HuH-7.5 (cell line): Measurements from ENCODE around the gene GFER.
"Not testable (repeated sequence)": the region's sequence is repeated elsewhere in the genome, so short reads cannot be mapped to it uniquely, and the experiment has no call there.

Experiments used
- DNase-seq: peaks from one replicate; pipeline ENCODE4 v3.0.0; 2011; ENCODE audit warnings: low spot score

Gene GFER

DNA sequence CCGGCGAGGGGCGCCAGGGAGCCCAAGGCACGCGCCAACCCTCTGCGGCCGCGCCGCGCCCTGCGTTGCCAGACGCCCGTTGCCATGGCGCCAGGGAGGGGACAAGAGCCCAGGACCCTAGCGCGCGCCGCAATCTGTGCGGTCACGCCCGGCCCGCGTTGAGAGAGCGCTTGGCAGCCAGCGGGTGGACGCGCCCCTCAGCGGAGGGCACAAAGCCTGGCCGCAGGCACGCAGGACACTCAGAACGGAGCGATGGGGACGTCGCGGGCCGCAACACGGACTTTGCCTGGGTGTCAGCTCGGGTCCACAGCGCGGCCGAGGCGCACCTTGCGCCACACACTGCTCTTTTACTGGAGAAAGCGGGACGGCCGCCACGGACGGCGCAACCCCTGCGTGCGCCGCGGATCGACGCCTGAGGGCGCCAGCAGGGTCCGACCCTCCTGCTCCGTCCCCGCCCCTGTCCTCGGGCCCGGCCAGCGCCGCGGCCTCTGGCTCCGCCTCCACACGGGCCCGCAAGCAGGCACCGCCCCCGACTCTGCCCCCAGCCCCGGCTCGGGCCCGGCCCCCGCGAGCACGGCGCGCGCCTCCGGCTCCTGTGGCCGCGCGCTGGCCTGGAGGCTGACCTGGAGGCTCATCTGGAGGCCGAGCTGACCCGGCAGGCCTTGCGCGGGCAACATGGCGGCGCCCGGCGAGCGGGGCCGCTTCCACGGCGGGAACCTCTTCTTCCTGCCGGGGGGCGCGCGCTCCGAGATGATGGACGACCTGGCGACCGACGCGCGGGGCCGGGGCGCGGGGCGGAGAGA is at the start of gene GFER:
TSS of gene GFER (plus strand) at position 650 of the 803 bp plus-strand sequence. CDS start at position 676, 26 bp downstream.
- DNase-seq, result peak; percentile 98

DNA sequence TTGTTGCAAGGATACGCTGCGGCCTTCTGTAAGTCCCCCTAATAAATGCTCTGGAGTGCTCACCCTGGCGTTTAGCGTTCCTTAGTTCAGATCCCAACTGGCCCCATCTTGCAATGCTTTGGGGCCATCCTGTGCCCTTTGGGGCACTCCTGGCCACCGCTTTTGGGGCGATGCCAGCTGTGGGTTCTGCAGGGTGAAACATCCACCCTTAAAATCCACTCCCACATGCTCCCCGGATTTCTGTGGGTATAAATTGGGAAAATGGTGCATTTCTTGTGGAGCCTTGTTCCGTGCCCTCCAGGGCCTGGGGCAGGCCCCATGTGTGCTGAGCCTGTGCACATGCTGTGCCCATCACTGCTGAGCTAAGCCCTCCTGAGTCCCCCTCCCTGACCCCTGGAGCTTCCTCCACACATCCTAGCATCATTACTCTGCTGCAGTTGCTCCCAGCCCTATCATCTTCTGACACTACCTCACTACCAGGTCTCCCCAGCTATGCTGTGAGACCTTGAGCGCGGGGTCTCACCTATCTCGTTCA is 47.0 kb upstream of the GFER start:
- DNase-seq, result no peak

DNA sequence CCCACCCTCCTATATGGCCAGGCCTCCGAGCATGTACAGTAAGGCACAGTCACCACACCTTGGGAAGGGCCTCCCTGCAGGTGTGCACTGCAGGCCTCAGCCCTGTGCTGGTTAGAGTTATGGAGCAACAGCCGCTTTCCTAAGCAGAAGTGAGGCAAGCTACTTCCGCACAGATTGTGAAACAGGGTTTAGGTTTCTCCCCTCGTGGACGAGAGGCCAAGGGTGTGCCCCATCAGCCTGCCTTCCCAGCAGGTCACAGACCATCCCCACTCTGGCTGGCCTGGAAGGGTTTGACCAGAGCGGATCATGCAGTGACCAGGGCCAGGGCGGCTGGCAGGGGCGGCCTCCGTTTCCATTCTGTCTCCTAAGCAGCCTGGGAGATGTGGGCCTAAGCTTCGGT is 45.7 kb upstream of the GFER start:
- no peak for DNase-seq

DNA sequence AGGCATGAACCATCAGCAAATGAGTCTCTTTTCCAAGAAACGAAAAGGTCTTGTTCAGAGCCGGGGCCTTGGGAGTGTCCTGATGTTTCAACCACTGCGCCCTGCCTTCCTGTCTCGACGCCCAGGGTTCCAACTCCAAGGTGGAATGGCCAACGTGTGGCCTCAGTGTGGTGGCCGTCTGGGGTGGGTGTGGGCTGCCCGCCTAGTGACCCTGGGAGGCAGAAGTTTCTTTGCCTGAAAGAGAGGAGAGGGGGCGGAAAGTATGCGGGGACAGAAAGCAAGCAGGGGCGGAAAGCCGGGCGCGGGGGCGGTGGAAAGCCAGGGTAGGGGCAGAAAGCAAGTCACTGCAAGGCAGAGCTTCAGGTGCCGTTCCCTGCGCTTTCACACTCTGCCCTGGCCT is 45.1 kb upstream of the GFER start:
- DNase-seq, result no peak

DNA sequence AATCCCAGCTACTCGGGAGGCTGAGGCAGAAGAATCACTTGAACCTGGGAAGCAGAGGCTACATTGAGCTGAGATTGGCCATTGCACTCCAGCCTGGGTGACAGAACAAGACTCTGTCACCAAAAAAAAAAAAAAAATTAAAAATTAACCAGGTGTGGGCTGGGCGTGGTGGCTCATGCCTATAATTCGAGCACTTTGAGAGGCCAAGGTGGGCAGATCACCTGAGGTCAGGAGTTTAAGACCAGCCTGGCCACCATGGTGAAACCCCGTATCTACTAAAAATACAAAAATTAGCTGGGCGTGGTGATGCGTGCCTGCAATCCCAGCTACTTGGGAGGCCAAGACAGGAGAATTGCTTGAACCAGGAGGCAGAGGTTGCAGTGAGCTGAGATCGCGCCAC is 44.2 kb upstream of the GFER start:
- not testable (repeated sequence) for DNase-seq

DNA sequence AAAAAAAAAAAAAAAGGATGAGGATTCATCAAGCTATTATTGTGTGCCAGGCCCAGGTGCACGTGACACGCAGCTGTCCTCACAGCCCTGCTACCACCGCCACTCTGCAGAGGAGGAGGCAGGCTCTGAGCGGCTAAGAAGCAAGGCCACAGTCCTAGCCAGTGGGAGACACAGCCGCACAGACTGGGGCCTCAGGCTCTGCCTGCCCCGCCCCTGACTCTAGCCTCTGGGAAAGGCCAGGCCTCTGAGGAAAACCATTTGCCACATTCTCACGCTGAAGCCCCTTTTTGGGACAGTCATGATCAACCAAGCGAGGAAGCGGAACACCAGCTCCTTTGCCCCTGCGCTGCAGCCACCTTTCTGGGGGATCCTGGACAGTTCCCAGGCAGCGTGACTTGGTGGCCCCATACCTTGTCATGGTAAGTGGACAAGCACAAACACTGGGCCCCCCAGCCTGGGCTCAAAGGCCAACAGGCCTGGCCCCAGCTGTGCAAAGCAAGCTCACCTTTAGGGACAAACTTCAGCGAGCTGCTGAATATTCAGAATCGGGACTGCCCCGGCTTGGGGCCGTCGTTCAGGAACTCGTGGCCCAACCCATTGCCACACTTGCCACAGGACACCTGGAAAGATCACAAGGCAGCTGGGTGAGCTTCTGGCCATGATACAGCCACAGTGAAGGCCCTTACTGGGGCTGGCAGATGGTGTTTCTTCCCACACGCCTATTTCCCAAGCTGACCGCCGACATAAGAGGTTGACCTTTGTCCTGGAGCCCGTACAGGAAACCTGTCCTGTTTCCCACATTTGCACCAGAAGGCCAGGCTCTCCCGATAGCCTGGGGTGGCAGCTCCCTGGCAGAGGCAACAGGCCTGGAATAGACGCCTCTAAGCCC is 43.5 kb upstream of the GFER start:
- DNase-seq, result no peak

DNA sequence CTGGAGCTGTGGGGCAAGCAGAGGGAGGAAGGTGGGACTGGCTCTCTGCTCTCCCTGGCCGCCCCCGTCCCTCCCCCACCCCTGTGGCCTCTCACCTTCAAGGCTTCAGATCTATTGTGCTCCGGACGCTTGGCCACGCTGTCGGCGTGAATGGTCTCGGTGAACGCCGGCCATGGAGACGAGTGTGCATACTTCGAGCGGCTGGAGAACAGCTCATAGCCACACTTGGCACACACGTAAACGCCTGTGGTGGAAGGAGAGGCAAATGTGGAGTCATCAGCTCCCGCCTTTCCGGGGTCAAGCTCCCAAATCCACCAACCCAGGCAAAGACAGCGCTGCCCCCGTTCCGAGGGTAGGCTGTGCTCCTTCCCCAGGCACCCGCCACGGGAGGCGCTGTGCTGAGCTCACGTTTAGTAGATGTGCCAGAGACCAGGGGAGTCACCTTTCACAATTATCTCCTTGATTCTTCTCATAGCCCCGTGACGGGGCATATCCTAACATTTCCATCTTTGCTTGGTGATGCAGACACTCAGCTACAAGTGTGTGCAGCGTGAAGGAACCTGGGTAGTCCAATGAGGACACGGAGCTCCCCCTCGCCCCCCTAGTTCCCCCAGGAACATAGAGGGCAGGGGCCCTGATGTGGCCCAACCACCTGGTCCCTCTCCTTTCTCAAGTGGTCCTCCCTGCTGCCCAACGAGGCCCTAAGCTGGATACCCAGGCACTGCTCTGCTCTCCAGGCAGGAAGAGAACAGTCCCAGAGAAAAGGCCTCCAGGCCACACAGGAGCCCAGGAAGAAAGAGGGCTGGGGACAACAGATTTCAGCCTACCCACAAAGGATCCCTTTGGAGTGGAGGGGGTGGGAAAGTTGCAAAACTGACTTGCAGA is 42.6 kb upstream of the GFER start:
- DNase-seq, result no peak

DNA sequence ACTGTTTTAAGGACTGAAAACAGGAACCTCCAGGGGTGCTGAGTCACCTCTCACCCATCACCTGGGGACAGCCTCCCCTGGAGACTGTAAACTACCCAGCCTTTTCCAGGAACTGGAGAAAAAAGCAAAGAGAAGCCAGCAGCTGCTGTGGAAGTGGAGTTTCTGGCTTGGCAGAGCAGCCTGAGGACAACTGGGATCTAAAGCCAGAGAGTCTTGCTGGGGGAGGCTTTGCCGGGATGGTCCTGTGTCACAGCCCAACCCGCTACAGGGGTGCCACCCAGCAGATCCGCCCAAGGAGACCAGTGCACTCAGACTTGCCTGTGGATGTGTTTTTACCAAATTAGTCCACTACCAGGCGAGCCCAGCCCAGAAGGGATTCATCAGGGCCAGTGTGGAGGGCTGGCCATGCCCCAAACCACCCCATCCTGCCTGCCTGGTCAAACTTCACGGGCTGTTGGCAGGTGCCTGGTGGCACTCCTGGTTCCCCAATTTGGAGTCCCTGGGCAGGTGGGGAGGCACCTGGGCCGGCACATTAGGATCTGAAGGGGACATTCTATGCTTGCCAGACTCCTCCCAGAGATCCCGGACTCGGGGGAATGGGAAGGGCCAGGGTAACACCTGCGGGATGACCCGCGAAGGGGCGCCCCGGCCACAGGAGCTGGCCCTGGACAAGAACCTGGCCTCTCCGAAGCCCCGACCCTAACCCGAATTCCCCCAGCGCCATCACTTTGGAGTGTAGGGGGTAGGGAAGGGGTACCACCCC is 41.8 kb upstream of the GFER start:
- DNase-seq, result no peak

DNA sequence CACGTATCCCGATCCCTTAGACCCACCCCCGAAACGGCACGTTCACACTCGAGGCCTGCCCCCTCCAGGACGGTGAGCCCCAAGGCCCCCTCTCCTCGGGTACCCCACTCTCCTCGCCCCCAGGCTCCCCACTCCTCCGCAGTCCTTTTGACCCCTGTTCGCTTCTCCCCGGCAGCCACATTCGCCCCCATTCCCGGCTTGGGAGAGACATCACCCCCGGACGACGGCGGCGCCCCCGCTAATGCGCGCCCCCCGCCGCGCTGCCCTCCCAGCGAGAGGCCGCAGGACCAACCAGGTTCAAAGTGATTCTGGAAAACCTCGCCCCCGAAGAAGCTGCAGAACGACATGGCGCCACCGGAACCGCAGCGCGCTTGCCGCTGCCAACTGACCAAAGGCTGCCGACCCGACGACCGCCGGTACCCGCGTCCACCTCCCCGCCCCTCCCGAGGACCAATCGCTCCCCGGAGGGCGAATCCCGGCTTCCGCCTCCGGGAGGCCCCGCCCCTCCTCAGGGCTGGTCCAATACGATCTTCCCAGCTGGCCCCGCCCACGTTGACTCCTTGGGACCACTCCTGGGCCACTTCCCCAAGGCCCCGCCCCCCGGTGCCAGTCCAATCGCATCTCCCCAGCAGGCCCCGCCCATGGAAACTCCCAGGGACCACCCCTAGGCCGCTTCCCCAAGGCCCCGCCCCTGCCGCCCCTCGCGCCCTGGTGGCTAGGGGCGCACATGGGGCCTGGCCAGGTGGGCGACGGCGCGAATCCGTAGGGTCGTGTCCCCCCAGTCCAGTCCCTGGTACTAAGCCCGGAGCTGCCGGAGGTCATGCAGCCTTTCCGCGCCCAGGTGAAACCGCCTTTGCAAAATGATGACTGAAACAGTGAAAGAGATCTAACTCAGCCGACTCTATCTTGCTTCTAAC is 40.9 kb upstream of the GFER start, which contains the start of gene MSRB1:
TSS of gene MSRB1 (minus strand) at position 390 of the 917 bp plus-strand sequence. CDS start at position 347, 43 bp downstream.
- peak; percentile 95 for DNase-seq

DNA sequence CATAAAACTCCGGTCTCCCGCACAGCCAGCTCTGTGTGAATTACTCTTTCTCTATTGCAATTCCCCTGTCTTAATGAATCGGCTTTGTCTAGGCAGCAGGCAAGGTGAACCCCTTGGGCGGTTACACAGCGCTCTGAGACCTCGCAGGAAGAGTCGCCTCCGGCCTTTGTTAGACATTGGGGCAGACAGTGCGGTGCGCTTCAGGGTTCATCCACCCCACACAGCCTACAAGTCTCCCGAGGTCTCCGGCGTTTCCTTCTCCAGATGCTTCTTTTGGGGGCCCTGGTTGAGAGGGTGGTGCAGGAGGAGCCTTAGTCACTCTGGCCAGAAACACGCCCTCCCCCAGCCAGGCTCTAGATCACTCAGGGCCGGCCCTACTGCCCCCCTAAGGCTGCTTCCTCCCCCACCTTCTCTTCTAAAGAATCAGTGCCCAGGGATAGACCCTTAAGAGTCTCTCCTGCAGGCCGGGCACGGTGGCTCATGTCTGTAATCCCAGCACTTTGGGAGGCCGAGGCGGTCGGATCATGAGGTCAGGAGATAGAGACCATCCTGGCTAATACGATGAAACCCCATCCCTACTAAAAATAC is 39.3 kb upstream of the GFER start:
- DNase-seq, result no peak

DNA sequence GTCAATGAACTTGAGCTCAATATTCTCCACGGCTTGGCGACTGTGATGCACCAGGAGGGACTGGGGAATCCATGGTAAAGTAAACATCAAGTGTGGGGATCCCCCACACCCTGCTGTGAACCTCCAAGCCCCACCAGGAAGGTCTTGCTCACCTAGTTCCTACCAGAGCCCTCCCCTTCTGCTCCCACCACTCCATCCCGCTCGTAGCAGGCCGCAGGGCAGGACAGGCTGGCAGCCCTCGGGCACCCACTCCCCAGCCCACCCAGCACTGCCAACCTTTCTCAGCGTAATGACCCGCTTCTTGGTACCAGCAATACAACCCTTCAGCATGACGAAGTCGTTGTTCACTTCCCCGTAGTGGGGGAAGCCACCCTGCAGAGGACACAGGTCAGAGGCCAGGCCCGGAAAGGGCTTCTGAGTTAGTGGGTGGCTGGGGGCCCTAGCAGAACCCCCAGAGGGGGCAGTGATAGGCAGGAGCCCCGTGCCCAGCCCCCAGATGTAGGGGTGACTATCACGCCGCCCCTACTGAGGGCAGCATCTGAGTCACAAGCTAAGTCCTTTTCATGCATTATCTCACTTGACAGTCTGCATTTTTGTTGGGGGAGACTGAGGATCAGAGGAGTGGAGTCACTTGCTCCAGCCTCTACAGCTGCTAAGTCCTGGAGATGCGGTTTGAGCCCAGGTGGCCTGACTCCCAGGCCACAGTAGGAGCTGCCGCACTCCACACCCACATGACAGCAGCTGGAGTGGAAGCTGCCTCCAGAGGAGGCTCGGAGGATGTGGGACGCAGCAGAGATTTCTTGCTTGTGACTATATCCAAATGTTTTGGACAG is 38.2 kb upstream of the GFER start:
- DNase-seq, result no peak

DNA sequence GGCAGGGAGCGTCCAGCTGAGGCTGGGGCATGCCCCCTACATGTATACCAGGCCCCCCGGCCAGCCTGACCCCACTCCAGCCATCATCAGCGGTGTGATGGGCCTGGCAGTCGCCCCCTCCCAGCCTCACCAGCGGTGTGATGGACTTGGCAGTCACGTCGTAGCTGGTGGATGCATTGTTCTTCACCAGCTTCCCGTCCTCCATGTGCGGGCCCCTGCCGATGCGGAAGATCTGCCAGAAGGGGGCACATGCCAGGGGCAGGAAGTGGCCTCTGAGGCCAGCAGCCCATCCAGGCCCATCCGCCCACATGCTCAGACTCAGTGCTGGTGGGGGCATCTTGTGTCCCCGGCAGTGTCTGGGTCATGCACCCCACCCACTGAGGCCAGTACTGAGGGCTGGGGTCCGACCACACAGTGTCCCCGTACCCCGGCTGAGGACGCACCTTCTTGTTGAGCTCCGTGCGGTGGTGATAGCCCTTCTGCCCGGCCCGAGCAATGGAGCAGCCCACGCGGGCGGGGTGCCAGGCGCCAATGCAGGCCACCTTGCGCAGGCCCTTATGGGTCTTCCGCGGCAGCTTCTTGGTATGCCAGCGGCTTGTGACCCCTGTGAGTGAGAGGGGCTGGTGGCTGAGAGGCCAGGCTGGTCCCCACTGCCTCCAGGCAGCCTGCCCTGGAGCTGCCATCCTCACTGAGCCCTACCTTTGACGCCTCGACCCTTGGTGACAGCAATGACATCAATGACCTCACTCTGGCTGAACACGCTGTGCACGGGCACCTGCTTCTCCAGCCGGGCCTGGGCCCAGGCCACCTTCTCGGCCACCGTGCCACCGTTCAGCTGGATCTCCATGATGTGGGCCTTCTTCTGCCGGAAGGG is 37.3 kb upstream of the GFER start:
- DNase-seq, result no peak

DNA sequence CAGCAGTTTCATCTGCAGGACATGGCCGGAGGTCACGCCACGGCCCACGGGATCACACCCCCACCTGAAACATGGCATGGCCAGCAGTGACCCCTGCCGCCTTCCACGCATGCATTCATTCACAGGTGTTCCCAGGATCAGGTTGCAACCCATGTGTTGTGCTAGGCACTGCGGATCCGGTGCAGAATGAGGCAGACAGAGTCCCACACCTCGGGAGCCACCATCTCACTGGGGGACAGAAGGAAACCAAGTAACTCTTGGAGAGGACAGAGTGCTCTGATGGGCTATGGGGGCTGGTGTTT is 36.7 kb upstream of the GFER start:
- no peak for DNase-seq

DNA sequence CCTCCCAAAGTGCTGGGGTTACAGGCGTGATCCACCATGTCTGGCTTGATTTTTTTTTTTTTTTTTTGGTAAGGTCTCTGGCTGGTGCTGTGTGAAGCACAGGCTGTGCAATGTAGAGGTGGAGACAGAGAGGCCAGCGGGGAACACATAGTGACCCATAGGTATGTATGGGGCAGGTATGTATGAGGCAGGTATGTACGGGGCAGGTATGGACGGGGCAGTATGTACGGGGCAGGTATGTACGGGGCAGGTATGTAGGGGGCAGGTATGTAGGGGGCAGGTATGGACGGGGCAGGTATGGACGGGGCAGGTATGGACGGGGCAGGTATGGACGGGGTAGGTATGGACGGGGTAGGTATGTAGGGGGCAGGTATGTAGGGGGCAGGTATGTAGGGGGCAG is 34.5 kb upstream of the GFER start:
- no peak for DNase-seq

DNA sequence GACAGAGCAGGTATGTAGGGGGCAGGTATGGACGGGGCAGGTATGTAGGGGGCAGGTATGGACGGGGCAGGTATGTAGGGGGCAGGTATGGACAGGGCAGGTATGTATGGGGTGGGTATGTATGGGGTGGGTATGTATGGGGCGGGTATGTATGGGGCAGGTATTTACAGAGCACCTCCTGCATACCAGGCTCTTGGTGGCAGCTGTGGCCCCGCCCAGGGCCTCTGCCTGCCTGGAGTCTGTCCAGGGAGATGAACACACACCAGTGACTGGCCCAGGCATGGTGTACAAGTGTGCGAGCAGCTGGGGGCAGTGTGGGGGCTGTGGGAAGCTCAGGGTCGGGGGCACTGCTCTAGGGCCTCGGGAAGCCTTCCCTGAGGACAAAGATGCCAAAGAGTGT is 33.9 kb upstream of the GFER start:
- no peak for DNase-seq

DNA sequence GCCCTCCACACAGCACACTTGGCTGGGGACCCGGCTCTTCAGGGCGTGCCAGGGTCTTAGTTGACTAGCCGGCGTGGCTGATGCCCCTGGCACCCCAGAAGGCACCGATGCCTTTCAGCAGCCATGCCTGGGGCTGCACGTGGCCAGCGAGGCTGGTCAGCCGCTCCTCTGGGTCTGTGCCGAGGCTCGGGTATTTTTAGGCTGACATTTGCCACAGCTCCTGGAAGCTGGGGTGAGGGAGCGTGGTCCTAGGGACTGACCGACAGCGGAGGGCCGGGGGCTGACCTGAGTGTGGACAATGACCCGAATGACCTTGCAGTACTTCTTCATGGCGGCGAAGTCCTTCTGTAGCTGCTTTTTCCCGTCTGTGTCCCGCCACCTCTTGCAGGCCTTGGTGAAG is 33.4 kb upstream of the GFER start:
- DNase-seq, result no peak

DNA sequence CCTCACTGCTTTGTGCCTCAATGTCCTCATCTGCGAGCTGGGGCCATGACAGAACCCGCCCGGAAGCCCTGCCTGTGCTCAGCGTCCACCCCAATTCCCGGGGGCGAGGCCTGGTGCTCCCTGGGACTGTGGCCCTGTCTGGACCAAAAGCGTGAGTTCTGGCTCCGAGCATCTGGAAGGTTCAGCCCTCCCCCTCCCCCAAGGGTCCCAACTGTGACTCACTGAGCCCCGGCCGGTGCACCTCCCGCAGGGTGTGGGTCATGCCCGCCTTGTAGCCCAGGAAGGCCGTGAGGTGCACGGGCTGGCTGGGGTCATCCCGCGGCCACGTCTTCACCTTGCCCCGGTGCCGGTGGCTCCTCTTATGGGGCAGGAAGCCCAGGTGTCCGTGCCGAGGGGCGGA is 30.3 kb upstream of the GFER start:
- no peak for DNase-seq
